GM19238 (cell line): ENCODE measurements around the gene TOMM34.

Experiments
- DNase-seq: peaks from one replicate; pipeline ENCODE4 v3.0.0; 2011; ENCODE audit warnings: low spot score; ENCODE audit not compliant: insufficient read length

The TOMM34 gene

GRCh38 chr20:44932916-44933315 lies 27.3 kb downstream of the TOMM34 start:
- DNase-seq, result no peak

- no peak for DNase-seq
Observed at GRCh38 chr20:44931911-44932310, 28.3 kb downstream of the TOMM34 start.

- DNase-seq, result no peak
Observed at GRCh38 chr20:44930517-44931168, 29.6 kb downstream of the TOMM34 start.

GRCh38 chr20:44928595-44928994 lies 31.6 kb downstream of the TOMM34 start:
- DNase-seq, result no peak

GRCh38 chr20:44924541-44924940 lies 35.7 kb downstream of the TOMM34 start:
- no peak for DNase-seq

GRCh38 chr20:44921447-44921846 lies 38.8 kb downstream of the TOMM34 start:
- DNase-seq, result no peak

GRCh38 chr20:44918761-44919160 lies 41.4 kb downstream of the TOMM34 start:
- DNase-seq, result no peak

- no peak for DNase-seq
Observed at GRCh38 chr20:44918342-44918741, 41.9 kb downstream of the TOMM34 start.

GRCh38 chr20:44917399-44917798 lies 42.8 kb downstream of the TOMM34 start:
- DNase-seq, result no peak

GRCh38 chr20:44916586-44916985 lies 43.6 kb downstream of the TOMM34 start:
- DNase-seq, result no peak

- no peak for DNase-seq
Observed at GRCh38 chr20:44914924-44915323, 45.3 kb downstream of the TOMM34 start.

- no peak for DNase-seq
Observed at GRCh38 chr20:44912189-44912588, 48.0 kb downstream of the TOMM34 start.

GRCh38 chr20:44911264-44911921 lies 48.8 kb downstream of the TOMM34 start:
- peak; percentile 47 for DNase-seq

GRCh38 chr20:44910690-44911262 lies 49.4 kb downstream of the TOMM34 start:
- DNase-seq, result no peak

- peak; percentile 88 for DNase-seq
Observed at GRCh38 chr20:44909872-44910689, 50.1 kb downstream of the TOMM34 start, which contains the start of gene PABPC1L. Gene PABPC1L, plus strand, starts transcription at chr20:44910060. Its CDS starts 84 bp downstream, at chr20:44910144.

- DNase-seq, result no peak
Observed at GRCh38 chr20:44908987-44909871, 51.0 kb downstream of the TOMM34 start.

GRCh38 chr20:44904377-44904776 lies 55.8 kb downstream of the TOMM34 start:
- DNase-seq, result no peak

GRCh38 chr20:44901974-44902373 lies 58.2 kb downstream of the TOMM34 start:
- no peak for DNase-seq

GRCh38 chr20:44900231-44900854 lies 59.9 kb downstream of the TOMM34 start:
- DNase-seq, result no peak

- DNase-seq, result no peak
Observed at GRCh38 chr20:44897133-44897532, 63.1 kb downstream of the TOMM34 start.
